T47D (cell line): Measurements from ENCODE around the gene ZNF346.
A peak's percentile ranks its signal among the peaks of the same experiment; 100 is the strongest.
"Not testable (repeated sequence)": the region's sequence is repeated elsewhere in the genome, so short reads cannot be mapped to it uniquely, and the experiment has no call there.

Source experiments
- DNase-seq, 2 experiments: peaks; one replicate each; pipeline versions ENCODE4 v3.0.0 to v3.0.0-alpha.2; 2011 to 2012; ENCODE audit warnings: low read depth in 1 of 2, low spot score in 1 of 2
- JUND ChIP-seq: IDR thresholded peaks from 2 replicates; pipeline ENCODE4 v1.6.1; 2012; ENCODE audit warnings: low read depth
- in situ Hi-C: cut with HindIII; loops from 2 replicates; pipeline ENCODE4 v1.10.0; 2016; ENCODE audit warnings: low sequenced_read_pairs, low pct_unique_long_range_greater_than_20kb

ZNF346 gene

DNA sequence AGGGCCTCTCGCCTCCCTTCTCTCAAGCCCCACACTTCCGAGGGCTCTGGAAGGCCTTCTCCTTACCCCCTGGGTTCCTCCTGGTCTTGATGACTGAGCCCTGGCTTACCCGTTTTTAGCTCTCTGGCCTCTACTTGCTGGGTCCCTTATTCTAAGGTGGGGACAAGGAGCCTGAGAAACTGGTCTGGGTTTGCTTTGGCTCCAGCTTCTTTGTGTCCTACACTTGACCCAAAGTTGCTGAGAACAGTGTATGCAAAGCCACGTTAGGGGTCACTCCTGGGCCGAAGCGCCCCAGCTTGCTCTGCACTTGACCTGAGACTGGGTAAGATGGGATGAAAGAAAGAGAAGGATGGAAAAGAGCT is 788 bp downstream of the ZNF346 start:
- in situ Hi-C loops: no loop called here
- TF ChIP-seq JUND: no peak
- DNase-seq: peak; percentile 40 to 74

DNA sequence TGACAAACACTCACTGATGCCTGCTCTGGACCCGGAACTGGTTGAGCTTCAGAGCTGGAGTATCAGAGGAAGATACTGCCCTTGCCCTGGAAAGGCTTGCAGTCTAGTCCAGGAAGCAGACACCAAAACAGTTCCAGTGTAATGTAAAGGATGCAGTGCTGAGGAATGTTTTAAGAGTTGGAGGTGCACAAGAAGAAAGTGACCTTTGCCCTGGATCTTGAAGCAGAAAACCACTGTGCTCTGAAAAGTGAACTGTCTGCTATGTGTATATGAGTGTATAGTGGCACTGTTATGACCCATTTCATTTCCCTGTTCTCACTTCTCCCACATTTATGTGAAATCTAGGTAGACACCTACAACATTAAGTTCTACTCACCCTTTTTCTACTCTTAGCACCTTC is 2.1 kb downstream of the ZNF346 start:
- in situ Hi-C loops: no loop called here
- no peak for TF ChIP-seq JUND
- no peak for DNase-seq

DNA sequence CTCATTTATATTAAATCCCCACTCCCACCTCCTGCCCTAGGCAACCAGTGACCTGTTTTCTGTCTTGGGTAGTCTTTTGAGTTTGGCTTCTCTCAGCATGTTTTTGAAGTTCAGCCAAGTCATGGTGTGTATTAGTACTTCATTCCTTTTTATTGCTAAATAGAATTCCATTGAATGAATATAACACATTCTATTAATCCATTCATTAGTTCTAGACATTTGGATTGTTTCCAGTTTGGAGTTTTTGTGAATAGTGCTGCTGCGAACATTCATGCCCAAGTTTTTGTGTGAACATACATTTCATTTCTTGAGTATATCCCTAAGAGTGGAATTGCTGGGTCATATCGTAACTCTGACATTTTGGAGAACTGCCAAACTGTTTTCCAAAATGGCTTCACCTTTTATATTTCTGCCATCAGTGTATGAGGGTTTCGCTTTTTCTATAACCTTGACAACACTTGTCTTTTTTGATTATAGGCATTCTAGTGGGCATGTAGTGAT is 2.7 kb downstream of the ZNF346 start:
- DNase-seq: no peak
- no peak for TF ChIP-seq JUND
- in situ Hi-C loops: no loop called here

DNA sequence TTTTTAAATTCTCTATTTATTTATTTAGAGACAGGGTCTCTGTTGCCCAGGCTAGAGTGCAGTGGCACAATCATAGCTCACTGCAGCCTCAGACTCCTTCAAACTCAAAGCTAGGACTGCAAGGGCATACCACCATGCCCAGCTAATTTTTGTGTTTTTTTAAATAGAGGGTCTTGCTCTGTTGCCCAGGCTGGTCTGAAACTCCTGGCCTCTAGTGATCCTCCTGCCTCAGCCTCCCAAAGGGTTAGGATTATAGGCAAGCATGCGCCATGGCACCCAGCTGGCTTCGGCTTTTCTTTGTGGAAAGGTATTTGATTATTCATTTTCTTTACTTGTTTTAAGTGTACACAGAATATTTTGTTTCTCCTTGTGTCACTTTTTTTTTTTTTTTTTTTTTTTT is 5.2 kb downstream of the ZNF346 start:
- DNase-seq: no peak
- TF ChIP-seq JUND: no peak
- in situ Hi-C loops: no loop called here

DNA sequence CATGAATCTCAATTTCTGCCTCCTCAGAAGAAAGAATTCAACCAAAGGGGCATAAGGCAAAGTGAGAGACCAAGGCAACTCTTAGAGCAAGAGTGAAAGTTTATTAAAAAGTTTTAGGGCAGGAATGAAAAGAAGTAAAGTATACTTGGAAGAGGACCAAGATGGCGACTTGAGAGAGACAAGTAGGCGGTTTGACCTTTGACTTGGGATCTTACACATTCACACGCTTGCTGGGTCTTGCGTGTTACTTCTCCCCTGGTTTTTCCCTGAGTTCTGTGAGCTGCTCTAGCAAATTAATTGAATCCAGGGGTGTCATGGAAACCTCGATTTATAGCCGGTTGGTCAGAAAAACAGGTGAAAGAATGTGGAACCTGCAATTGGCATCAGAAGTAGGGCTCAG is 7.0 kb downstream of the ZNF346 start:
- TF ChIP-seq JUND: no peak
- in situ Hi-C loops: no loop called here
- DNase-seq: no peak

DNA sequence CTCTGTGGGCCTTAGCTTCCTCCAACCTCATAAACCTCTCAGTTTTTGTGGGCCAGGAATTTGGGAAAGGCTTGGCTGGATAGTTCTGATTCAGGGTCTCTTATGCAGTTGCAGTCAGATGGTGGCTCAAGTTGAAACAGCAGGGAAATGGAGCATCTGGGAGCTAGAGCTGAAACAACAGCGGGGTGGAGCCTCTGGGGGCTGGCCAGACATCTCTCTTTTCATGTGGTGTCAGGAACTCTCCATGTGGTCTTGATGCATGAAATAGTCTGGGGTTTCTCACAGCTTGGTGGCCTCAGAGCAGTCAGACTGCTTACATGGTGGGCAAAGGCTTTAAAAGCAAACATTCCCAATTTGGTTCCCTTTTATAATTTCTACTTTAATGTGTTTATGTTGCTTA is 13.5 kb downstream of the ZNF346 start:
- no peak for DNase-seq
- in situ Hi-C loops: no loop called here
- TF ChIP-seq JUND: no peak

DNA sequence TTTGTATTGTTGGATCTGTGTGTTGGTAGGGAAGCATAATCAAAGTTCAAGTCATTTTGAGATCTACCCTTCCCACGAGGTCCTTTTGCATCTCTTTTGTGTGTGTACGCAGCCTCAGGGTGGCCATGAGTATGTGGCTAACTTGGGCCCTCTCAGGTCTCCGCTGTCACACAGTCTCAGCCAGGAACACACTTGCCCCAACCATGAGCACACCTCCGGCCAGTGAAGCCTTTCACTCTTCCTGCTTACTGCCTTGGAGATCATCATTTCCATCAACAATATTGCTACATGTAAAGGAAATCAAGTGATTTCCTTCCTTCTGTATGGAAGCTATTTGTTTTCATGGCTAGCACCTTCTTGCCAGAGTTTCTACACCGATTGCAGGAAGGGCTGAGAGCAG is 13.9 kb downstream of the ZNF346 start:
- no peak for TF ChIP-seq JUND
- DNase-seq: no peak
- in situ Hi-C loops: no loop called here

DNA sequence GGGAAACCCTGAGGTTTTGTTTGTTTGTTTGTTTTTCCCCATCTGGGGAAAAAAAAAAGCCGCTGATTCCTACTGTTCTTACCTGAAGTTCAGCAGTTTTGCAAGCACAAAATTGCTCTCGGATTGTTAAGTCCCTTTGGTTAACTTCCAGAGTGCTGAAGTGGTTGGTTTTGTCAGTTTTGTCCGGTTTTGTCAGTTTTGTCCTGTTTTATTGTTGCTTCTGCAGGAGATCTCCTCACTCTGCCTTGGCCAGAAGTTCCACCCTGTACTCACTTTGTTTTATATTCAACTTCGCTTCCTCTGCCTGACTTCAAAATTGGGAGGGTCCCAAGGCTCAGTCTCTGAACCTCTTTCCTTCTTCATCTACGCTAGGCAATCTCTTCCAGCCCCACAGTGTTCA is 14.4 kb downstream of the ZNF346 start:
- no peak for TF ChIP-seq JUND
- no peak for DNase-seq
- in situ Hi-C loops: no loop called here

DNA sequence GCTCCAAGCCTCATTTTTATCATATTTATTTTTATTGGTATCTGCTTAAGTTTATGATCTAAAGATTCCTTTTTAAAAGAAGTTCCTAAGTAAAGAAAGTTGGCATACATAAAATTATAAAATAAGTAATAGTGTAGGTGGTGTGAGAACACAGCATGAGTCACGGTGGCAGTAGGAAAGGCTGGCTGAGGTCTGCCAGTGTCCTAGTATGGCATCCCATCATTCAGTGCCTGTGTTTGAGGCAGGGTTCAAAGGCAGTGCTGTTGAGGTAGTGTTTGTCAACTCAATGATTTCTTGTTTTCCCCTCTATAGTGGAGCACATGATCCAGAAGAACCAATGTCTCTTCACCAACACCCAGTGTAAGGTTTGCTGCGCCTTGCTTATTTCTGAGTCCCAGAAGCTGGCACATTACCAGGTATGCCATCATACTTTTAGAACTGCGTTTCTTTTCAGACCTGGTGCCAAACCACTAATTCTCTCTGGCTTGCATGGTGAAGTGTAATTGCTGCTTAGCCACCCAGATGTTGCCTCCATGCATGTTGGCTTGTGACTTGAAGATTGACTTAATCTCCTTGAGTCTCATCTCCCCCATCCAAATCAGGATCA is 18.4 kb downstream of the ZNF346 start:
- no peak for TF ChIP-seq JUND
- DNase-seq: no peak
- in situ Hi-C loops: no loop called here

DNA sequence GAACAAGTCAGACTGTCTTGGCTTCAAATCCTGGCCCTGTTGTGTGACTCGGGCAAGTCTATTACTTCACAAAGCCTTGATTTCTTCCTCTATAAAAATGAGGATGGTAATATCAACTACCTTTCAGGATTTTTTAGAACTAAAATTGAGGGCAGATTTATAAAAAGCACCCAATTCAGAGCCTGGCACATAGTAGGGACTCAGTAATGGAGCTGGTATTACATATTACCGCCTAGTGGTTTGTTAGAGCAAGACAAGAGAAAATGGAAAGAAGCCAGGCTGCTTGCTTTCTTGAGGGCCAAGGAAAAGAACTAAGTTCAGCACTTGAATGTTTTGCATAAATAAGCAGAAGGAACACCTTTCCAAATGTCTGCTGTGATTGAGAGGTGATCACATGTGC is 19.4 kb downstream of the ZNF346 start:
- no peak for TF ChIP-seq JUND
- in situ Hi-C loops: no loop called here
- no peak for DNase-seq

DNA sequence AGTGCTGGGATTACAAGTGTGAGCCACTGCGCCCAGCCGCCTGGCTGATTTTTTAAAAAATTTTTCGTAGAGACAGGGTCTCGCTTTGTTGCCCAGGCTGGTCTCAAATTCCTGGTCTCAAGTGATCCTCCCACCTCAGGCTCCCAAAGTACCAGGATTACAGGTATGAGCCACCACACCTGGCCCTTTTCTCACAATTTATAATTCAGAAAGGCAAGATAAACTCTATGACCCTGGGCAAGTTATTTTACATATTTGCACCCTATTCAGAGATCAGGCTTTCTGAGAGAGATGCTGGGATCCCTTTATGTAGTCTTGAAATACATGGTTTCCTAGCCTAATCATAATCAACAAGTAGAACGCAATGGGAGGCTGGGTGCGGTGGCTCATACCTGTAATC is 20.6 kb downstream of the ZNF346 start:
- no peak for DNase-seq
- in situ Hi-C loops: no loop called here
- TF ChIP-seq JUND: no peak

DNA sequence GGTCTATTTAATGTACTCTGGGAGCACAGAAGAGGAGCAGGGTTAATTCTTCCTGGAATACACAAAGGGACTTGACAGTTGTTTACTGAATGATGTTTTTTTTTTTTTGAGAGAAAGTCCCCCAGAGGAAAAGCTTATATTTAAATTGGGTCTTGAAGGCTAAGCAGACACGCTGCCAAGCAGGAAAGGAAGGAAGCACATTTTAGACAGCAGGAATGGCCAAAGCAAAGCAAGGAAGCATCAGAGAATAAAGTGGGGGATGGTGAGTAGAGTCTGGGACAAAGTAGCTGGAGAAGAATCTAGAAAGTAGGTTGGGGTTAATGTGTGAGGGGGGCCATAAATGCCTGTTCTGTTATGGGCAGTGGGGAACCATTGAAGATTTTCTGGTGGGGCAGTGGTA is 21.5 kb downstream of the ZNF346 start:
- no peak for TF ChIP-seq JUND
- no peak for DNase-seq
- in situ Hi-C loops: no loop called here

DNA sequence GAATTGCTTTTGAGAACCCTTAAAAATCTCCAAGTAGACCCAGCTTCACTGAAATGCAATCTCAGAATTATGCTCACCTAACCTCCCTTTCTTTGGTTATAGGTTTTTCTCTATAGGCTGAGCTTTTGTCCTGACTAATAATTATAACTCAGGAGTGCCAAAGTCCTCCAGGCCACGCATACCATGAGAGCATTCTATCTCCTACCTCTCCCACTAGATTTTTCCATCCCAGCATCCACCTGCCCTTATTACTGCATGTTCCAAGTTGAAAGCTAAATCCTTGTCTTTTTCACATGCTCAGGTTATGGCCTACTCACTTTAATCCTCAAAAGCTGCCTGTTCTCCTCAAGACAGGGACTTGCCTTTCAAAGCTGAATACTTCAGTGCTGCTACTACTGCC is 22.1 kb downstream of the ZNF346 start:
- DNase-seq: no peak
- in situ Hi-C loops: no loop called here
- no peak for TF ChIP-seq JUND

DNA sequence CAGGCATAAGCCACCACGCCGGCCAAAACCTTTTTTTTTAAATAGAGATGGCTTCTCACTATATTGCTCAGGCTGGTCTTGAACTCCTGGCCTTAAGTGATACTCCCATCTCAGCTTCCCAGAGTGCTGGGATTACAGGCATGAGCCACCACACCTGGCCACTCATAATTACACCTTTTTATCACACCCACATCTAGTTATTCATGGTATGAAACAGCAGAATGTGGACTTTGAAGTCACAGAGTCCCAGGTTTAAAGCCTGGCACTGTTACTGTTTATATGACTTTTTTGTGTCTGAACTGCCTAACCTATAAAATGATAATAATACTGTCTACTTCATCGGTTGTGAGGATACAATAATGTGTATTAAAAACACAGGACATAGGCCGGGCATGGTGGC is 23.1 kb downstream of the ZNF346 start:
- no peak for TF ChIP-seq JUND
- no peak for DNase-seq
- in situ Hi-C loops: no loop called here

DNA sequence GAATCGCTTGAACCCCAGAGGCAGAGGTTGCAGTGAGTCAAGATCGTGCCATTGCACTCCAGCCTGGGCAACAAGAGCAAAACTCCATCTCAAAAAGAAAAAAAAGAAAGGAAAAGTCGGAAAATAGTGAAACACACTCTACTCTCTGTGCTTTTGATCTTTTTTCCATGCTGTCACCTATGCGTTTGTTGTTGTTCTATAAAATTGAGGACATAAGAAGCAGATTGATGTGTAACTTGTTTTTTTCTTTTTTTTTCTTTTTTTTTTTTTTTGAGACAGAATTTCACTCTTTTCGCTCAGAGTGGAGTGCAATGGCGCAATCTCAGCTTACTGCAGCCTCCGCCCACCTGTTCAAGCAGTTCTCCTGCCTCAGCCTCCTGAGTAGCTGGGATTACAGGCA is 26.0 kb downstream of the ZNF346 start:
- in situ Hi-C loops, DNase-seq: not testable (repeated sequence)
